GM19324 (cell line): Measurements from ENCODE around the gene MRPS17.

Experiments
- ATAC-seq: cut with Tn5 transposase; IDR thresholded peaks from one replicate; pipeline ENCODE4 v1.9.1; 2021; ENCODE audit warnings: mild to moderate bottlenecking, moderate library complexity; ENCODE audit not compliant: unreplicated experiment, low FRiP score

The MRPS17 gene

DNA sequence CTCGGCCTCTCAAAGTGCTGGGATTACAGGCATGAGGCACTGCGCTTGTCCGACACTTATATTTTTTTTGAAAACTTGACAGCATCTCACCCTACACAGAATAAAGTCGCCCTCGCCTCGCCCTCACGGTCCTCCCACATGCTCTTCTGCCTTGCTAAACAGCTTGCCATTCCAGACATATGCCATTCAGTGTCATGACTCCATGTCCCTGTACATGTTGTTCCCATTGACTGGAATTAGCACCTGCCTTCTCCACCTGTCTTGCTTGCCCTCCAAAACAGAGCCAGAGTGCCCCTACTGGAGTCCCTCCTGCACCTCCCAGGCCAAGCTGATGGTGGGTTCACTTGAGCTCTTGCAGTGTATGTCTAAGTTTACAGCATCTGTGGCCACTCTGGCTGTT lies 18.9 kb downstream of the MRPS17 start:
- ATAC-seq: no peak

- no peak for ATAC-seq
Measured at GRCh38 chr7:55970978-55971377, 19.3 kb downstream of the MRPS17 start.

GRCh38 chr7:55973747-55974250 lies 22.1 kb downstream of the MRPS17 start:
- ATAC-seq: no peak

GRCh38 chr7:55975988-55976633 lies 24.4 kb downstream of the MRPS17 start:
- ATAC-seq: no peak

- no peak for ATAC-seq
Measured at GRCh38 chr7:55977831-55978230, 26.2 kb downstream of the MRPS17 start.

- ATAC-seq: no peak
Measured at GRCh38 chr7:55980266-55980665, 28.6 kb downstream of the MRPS17 start.

GRCh38 chr7:55983537-55983936 lies 31.9 kb downstream of the MRPS17 start:
- ATAC-seq: no peak

DNA sequence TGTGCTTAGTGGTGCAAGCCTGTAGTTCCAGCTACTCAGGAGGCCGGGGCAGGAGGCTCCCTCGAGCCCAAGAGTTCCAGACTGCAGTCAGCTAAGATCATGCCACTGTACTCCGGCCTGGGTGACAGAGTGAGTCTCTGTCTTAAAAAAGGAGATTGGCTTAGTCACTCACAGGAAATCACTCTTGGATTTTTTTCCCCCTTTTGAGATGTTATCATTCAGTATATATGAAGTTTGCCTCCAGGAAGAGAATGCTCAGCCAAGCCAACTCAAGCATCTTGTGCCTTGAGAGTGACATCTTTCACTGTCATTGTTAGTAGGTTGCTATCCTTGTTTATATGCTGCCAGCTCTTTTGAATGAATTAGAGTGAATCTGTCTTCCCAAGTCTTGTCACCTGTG lies 40.7 kb downstream of the MRPS17 start:
- no peak for ATAC-seq

GRCh38 chr7:55996856-55997500 lies 45.3 kb downstream of the MRPS17 start:
- ATAC-seq: no peak

DNA sequence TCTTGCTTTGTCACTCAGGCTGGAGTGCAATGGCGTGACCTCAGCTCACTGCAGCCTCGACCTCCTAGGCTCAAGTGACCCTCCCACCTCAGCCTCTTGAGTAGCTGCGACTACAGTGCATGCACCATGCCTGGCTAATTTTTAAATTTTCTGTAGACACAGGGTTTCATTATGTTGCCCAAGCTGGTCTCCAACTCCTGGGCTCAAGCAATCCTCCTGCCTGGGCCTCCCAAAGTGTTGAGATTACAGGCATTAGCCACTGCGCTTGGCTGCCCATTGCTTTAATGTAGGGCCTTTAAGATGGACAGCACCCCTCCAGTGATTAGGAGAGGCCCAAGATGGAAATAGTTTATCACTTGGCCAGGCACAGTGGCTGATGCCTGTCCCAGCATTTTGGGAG lies 52.1 kb downstream of the MRPS17 start:
- ATAC-seq: no peak
